GM12878 (cell line): Measurements from ENCODE around the gene TRAF3. TPM values are rescaled to one million over a fixed set of nuclear protein-coding genes. Genes with fewer than 3 reads are reported as not detected.
A peak's percentile ranks its signal among the peaks of the same experiment; 100 is the strongest.

Experiments used
- BMI1 ChIP-seq: fragments of 450-650 bp; IDR thresholded peaks from 2 replicates; pipeline ENCODE4 v1.6.1; 2016; ENCODE audit warnings: mild to moderate bottlenecking, moderate library complexity, borderline replicate concordance
- CBX5 ChIP-seq: sonication (generic); IDR thresholded peaks from 2 replicates; pipeline ENCODE4 v1.6.1; 2016; ENCODE audit warnings: low read depth, moderate library complexity, mild to moderate bottlenecking, inconsistent platforms
- CEBPZ ChIP-seq: fragments of 150-350 bp; IDR thresholded peaks from 2 replicates; pipeline ENCODE4 v1.6.1; 2016; ENCODE audit warnings: low read depth, low read length
- EZH2 ChIP-seq: IDR thresholded peaks from 2 replicates; pipeline ENCODE4 v1.6.1; 2012; ENCODE audit warnings: low read depth, mild to moderate bottlenecking, control low read depth, inconsistent platforms, low read length, borderline replicate concordance; ENCODE audit not compliant: control insufficient read depth
- NR2C1 ChIP-seq: fragments of 450-650 bp; IDR thresholded peaks from 2 replicates; pipeline ENCODE4 v1.6.1; 2017; ENCODE audit warnings: antibody characterized with exemption, mild to moderate bottlenecking, moderate library complexity
- SKIL ChIP-seq: fragments of 450-650 bp; IDR thresholded peaks from 2 replicates; pipeline ENCODE4 v1.6.1; 2017; ENCODE audit warnings: mild to moderate bottlenecking, low read depth, inconsistent platforms; ENCODE audit not compliant: poor library complexity, severe bottlenecking
- SP1 ChIP-seq: IDR thresholded peaks from one replicate; pipeline ENCODE4 v1.6.1; 2011; ENCODE audit warnings: low read depth, low read length
- SRF ChIP-seq, 2 experiments: IDR thresholded peaks; 2 replicates each; pipeline ENCODE4 v1.6.1; 2011; ENCODE audit warnings: low read depth in 2 of 2, low read length in 2 of 2, mild to moderate bottlenecking in 1 of 2, moderate library complexity in 1 of 2
- TARDBP ChIP-seq: IDR thresholded peaks from 2 replicates; pipeline ENCODE4 v1.6.1; 2016; ENCODE audit warnings: borderline replicate concordance
- YY1 ChIP-seq: IDR thresholded peaks from 2 replicates; pipeline ENCODE4 v1.6.1; 2011; ENCODE audit warnings: low read depth, mild to moderate bottlenecking, low read length
- ZNF217 ChIP-seq: fragments of 450-650 bp; IDR thresholded peaks from 2 replicates; pipeline ENCODE4 v1.6.1; 2017; ENCODE audit warnings: antibody characterized with exemption, mild to moderate bottlenecking
- ZNF622 ChIP-seq: fragments of 450-650 bp; IDR thresholded peaks from 2 replicates; pipeline ENCODE4 v1.6.1; 2017; ENCODE audit warnings: mild to moderate bottlenecking, inconsistent platforms
- polyA plus RNA-seq, 11 experiments: library from polyadenylated mRNA; depleted of rRNA in 4 of 11; unstranded in 6 of 11; stranded (reverse) in 5 of 11; fragments of >200 nt; fragmentation: Nextera tagmentation in 4 of 11; fragmentation: Illumina TruSeq in 1 of 11; extraction: Ambion mirVana in 4 of 11; extraction: Trizol in 1 of 11; gene quantifications; 1 replicate in 1 of 11; 2 replicates in 10 of 11; pipeline versions ENCODE4 v1.2.1 to v1.2.3, GENCODE V29; 2011 to 2016; ENCODE audit warnings: inconsistent platforms in 2 of 11, missing spikeins in 2 of 11, low read depth in 1 of 11
- total RNA-seq, 4 experiments: library from RNA; depleted of rRNA in 3 of 4; stranded (reverse); fragments of >200 nt in 3 of 4; fragmentation: Illumina TruSeq in 1 of 4; extraction: Trizol in 1 of 4; gene quantifications; 2 replicates each; pipeline versions ENCODE4 v1.2.1 to v1.2.3, GENCODE V29; 2013 to 2021
- TF ChIP-seq, protein P1 (sequence below): IDR thresholded peaks from 2 replicates; pipeline ENCODE4 v1.6.1; 2012; ENCODE audit warnings: low read length, inconsistent platforms
- TF ChIP-seq, protein P2 (sequence below): IDR thresholded peaks from 2 replicates; pipeline ENCODE4 v1.6.1; 2011; ENCODE audit warnings: low read depth, mild to moderate bottlenecking, low read length, moderate library complexity, borderline replicate concordance; ENCODE audit errors: extremely low read depth
- TF ChIP-seq, protein P3 (sequence below): IDR thresholded peaks from 2 replicates; pipeline ENCODE4 v1.6.1; 2011; ENCODE audit warnings: mild to moderate bottlenecking, low read depth, low read length, moderate library complexity; ENCODE audit not compliant: insufficient replicate concordance
- TF ChIP-seq, protein P4 (sequence below): fragments of 450-650 bp; IDR thresholded peaks from 2 replicates; pipeline ENCODE4 v1.6.1; 2017; ENCODE audit warnings: mild to moderate bottlenecking, moderate library complexity

The TRAF3 gene
- total and polyA plus RNA-seq, 10 of the 15 experiments (the other 5 are each of a cell fraction or from before 2014, with no cell fraction given): 3.0 to 70.1 (median 36.5) TPM

- TF ChIP-seq NR2C1 (no peak), ZNF217 (no peak), SKIL (peak; percentile 54), BMI1 (peak; percentile 95), TARDBP (peak; percentile 68; the same call in 1 of the 2 replicates), SRF (IDR thresholded peaks at IDR 0.05; ENCODE audit: low read depth in 2 of 2, low read length in 2 of 2) (0 out of 4 replicates have a peak, but pooled peaks of 1 of the 2 experiments have one; percentile 32), CBX5 (no peak), ZNF622 (no peak), SP1 (no peak), EZH2 (no peak), YY1 (peak; percentile 84), CEBPZ (no peak)
- TF ChIP-seq, protein P1, sequence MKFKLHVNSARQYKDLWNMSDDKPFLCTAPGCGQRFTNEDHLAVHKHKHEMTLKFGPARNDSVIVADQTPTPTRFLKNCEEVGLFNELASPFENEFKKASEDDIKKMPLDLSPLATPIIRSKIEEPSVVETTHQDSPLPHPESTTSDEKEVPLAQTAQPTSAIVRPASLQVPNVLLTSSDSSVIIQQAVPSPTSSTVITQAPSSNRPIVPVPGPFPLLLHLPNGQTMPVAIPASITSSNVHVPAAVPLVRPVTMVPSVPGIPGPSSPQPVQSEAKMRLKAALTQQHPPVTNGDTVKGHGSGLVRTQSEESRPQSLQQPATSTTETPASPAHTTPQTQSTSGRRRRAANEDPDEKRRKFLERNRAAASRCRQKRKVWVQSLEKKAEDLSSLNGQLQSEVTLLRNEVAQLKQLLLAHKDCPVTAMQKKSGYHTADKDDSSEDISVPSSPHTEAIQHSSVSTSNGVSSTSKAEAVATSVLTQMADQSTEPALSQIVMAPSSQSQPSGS: no peak
- TF ChIP-seq, protein P2, sequence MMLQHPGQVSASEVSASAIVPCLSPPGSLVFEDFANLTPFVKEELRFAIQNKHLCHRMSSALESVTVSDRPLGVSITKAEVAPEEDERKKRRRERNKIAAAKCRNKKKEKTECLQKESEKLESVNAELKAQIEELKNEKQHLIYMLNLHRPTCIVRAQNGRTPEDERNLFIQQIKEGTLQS: no peak
- TF ChIP-seq, protein P3, sequence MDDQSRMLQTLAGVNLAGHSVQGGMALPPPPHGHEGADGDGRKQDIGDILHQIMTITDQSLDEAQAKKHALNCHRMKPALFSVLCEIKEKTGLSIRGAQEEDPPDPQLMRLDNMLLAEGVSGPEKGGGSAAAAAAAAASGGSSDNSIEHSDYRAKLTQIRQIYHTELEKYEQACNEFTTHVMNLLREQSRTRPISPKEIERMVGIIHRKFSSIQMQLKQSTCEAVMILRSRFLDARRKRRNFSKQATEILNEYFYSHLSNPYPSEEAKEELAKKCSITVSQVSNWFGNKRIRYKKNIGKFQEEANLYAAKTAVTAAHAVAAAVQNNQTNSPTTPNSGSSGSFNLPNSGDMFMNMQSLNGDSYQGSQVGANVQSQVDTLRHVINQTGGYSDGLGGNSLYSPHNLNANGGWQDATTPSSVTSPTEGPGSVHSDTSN: peak; percentile 51
- TF ChIP-seq, protein P4, sequence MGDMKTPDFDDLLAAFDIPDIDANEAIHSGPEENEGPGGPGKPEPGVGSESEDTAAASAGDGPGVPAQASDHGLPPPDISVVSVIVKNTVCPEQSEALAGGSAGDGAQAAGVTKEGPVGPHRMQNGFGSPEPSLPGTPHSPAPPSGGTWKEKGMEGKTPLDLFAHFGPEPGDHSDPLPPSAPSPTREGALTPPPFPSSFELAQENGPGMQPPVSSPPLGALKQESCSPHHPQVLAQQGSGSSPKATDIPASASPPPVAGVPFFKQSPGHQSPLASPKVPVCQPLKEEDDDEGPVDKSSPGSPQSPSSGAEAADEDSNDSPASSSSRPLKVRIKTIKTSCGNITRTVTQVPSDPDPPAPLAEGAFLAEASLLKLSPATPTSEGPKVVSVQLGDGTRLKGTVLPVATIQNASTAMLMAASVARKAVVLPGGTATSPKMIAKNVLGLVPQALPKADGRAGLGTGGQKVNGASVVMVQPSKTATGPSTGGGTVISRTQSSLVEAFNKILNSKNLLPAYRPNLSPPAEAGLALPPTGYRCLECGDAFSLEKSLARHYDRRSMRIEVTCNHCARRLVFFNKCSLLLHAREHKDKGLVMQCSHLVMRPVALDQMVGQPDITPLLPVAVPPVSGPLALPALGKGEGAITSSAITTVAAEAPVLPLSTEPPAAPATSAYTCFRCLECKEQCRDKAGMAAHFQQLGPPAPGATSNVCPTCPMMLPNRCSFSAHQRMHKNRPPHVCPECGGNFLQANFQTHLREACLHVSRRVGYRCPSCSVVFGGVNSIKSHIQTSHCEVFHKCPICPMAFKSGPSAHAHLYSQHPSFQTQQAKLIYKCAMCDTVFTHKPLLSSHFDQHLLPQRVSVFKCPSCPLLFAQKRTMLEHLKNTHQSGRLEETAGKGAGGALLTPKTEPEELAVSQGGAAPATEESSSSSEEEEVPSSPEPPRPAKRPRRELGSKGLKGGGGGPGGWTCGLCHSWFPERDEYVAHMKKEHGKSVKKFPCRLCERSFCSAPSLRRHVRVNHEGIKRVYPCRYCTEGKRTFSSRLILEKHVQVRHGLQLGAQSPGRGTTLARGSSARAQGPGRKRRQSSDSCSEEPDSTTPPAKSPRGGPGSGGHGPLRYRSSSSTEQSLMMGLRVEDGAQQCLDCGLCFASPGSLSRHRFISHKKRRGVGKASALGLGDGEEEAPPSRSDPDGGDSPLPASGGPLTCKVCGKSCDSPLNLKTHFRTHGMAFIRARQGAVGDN: peak; percentile 38
Measured at GRCh38 chr14:102774391-102775153, 2.7 kb upstream of the TRAF3 start (continued).
